GM23338 (cell line): ENCODE data around the gene COL16A1. TPM values are rescaled to one million over a fixed set of nuclear protein-coding genes. Genes with fewer than 3 reads are reported as not detected.

Experiments
- ATAC-seq: fragments of 200-7000 bp; cut with Tn5 transposase; 3 replicates; pipeline ENCODE4 v1.9.1; 2020
- DNase-seq: peaks from one replicate; pipeline ENCODE4 v3.0.0-alpha.2; 2015; ENCODE audit warnings: low spot score
- H2AFZ ChIP-seq: fragments of 200-600 bp; sonication (generic); 2 replicates; pipeline ENCODE4 v1.8.0; 2016; ENCODE audit warnings: antibody characterized with exemption, mild to moderate bottlenecking, moderate library complexity
- H3F3A ChIP-seq: fragments of 200-600 bp; sonication (generic); replicated peaks from 2 replicates; pipeline ENCODE4 v1.8.0; 2017; ENCODE audit warnings: antibody characterized with exemption, mixed run types, low read depth
- H3K27ac ChIP-seq: fragments of 200-600 bp; sonication (generic); 2 replicates; pipeline ENCODE4 v1.6.1; 2016; ENCODE audit warnings: low read depth
- H3K27me3 ChIP-seq: fragments of 200-600 bp; sonication (generic); 2 replicates; pipeline ENCODE4 v1.8.0; 2016; ENCODE audit warnings: mild to moderate bottlenecking, mixed run types, moderate library complexity; ENCODE audit not compliant: insufficient read depth
- H3K36me3 ChIP-seq: fragments of 200-600 bp; sonication (generic); 2 replicates; pipeline ENCODE4 v1.8.0; 2016; ENCODE audit warnings: mild to moderate bottlenecking; ENCODE audit not compliant: insufficient read depth
- H3K4me1 ChIP-seq: fragments of 200-600 bp; sonication (generic); 2 replicates; pipeline ENCODE4 v1.8.0; 2016; ENCODE audit warnings: mild to moderate bottlenecking, moderate library complexity; ENCODE audit not compliant: insufficient read depth
- H3K4me2 ChIP-seq: fragments of 200-600 bp; sonication (generic); 2 replicates; pipeline ENCODE4 v1.7.1; 2017; ENCODE audit warnings: mixed run types
- H3K4me3 ChIP-seq: fragments of 200-600 bp; sonication (generic); 2 replicates; pipeline ENCODE4 v1.6.1; 2016; ENCODE audit warnings: mixed run types
- H3K79me2 ChIP-seq: fragments of 200-600 bp; sonication (generic); replicated peaks from 2 replicates; pipeline ENCODE4 v1.8.0; 2017; ENCODE audit warnings: mild to moderate bottlenecking; ENCODE audit not compliant: insufficient read depth
- H3K9me2 ChIP-seq: fragments of 200-600 bp; sonication (generic); 2 replicates; pipeline ENCODE4 v1.8.0; 2017; ENCODE audit not compliant: insufficient read depth
- H4K20me1 ChIP-seq: fragments of 200-600 bp; sonication (generic); replicated peaks from 2 replicates; pipeline ENCODE4 v1.8.0; 2017; ENCODE audit warnings: mild to moderate bottlenecking; ENCODE audit not compliant: insufficient read depth
- H3K27ac Mint-ChIP-seq: 2 replicates; pipeline ENCODE4 v1.8.0; 2020; ENCODE audit warnings: inconsistent platforms, mild to moderate bottlenecking, moderate library complexity, mixed read lengths
- H3K27me3 Mint-ChIP-seq: 3 replicates; pipeline ENCODE4 v1.8.0; 2022; ENCODE audit warnings: low read depth, mild to moderate bottlenecking, moderate library complexity, mixed read lengths, inconsistent platforms; ENCODE audit not compliant: insufficient read depth, poor library complexity
- H3K36me3 Mint-ChIP-seq: 3 replicates; pipeline ENCODE4 v1.8.0; 2021; ENCODE audit warnings: low read depth, mild to moderate bottlenecking, inconsistent platforms, moderate library complexity, mixed read lengths
- H3K4me1 Mint-ChIP-seq: 3 replicates; pipeline ENCODE4 v1.8.0; 2020; ENCODE audit warnings: mild to moderate bottlenecking, inconsistent platforms, mixed read lengths
- H3K4me3 Mint-ChIP-seq: 3 replicates; pipeline ENCODE4 v1.8.0; 2021; ENCODE audit warnings: moderate library complexity, mild to moderate bottlenecking, inconsistent platforms, mixed read lengths
- H3K9me3 Mint-ChIP-seq: 3 replicates; pipeline ENCODE4 v1.8.0; 2020; ENCODE audit warnings: moderate library complexity, mild to moderate bottlenecking, inconsistent platforms, mixed read lengths
- CREB1 ChIP-seq: fragments of 250-450 bp; sonication (Bioruptor Pico); IDR thresholded peaks from 2 replicates; pipeline ENCODE4 v1.5.0; 2020; ENCODE audit warnings: low read depth, mild to moderate bottlenecking, moderate library complexity
- EZH2 ChIP-seq: fragments of 200-600 bp; sonication (generic); IDR thresholded peaks from one replicate; pipeline ENCODE4 v1.8.0; 2017; ENCODE audit warnings: antibody characterized with exemption, mild to moderate bottlenecking, low read depth; ENCODE audit not compliant: unreplicated experiment
- EZH2phosphoT487 ChIP-seq: fragments of 200-600 bp; sonication (generic); IDR thresholded peaks from one replicate; pipeline ENCODE4 v1.8.1; 2018; ENCODE audit warnings: antibody characterized with exemption; ENCODE audit not compliant: unreplicated experiment
- JUNB ChIP-seq: IDR thresholded peaks from one replicate; pipeline ENCODE4 v1.6.1; 2016; ENCODE audit warnings: antibody characterized with exemption; ENCODE audit not compliant: unreplicated experiment
- NANOG ChIP-seq: IDR thresholded peaks from 2 replicates; pipeline ENCODE4 v1.6.1; 2016; ENCODE audit warnings: antibody characterized with exemption, borderline replicate concordance
- POLR2AphosphoS5 ChIP-seq: IDR thresholded peaks from 2 replicates; pipeline ENCODE4 v1.6.1; 2016; ENCODE audit warnings: antibody characterized with exemption, low read depth
- STAT1 ChIP-seq: IDR thresholded peaks from one replicate; pipeline ENCODE4 v1.6.1; 2016; ENCODE audit warnings: antibody characterized with exemption; ENCODE audit not compliant: unreplicated experiment
- ZNF114 ChIP-seq: fragments of 250-450 bp; sonication (Bioruptor Pico); IDR thresholded peaks from 2 replicates; pipeline ENCODE4 v1.5.0; 2020; ENCODE audit warnings: mild to moderate bottlenecking, moderate library complexity
- ZNF331 ChIP-seq: fragments of 250-450 bp; sonication (Bioruptor Pico); IDR thresholded peaks from 2 replicates; pipeline ENCODE4 v1.5.0; 2020; ENCODE audit warnings: low read depth, mild to moderate bottlenecking, moderate library complexity
- polyA plus RNA-seq: library from polyadenylated mRNA; unstranded; fragments of >200 nt; fragmentation: Nextera tagmentation; extraction: Ambion mirVana; gene quantifications from 2 replicates; pipeline ENCODE4 v1.2.1, GENCODE V29; 2016
- total RNA-seq: library from RNA; depleted of rRNA; stranded (reverse); fragments of >200 nt; shearing (Covaris generic); gene quantifications from 2 replicates; pipeline ENCODE4 v1.2.3, GENCODE V29; 2014
- TF ChIP-seq, protein P1 (sequence below): IDR thresholded peaks from 2 replicates; pipeline ENCODE4 v1.6.1; 2016; ENCODE audit warnings: antibody characterized with exemption
- TF ChIP-seq, protein P2 (sequence below), 2 experiments: fragments of 200-600 bp in 1 of 2; sonication (generic) in 1 of 2; conservative IDR thresholded peaks; 2 replicates each; pipeline versions ENCODE4 v1.5.1 to v1.6.1; 2016 to 2017; ENCODE audit warnings: antibody characterized with exemption in 2 of 2, low read depth in 2 of 2, mild to moderate bottlenecking in 2 of 2, moderate library complexity in 1 of 2
- TF ChIP-seq, protein P3 (sequence below): fragments of 250-450 bp; sonication (Bioruptor Pico); IDR thresholded peaks from 2 replicates; pipeline ENCODE4 v1.5.0; 2020; ENCODE audit warnings: mild to moderate bottlenecking, moderate library complexity
- TF ChIP-seq, protein P4 (sequence below): IDR thresholded peaks from one replicate; pipeline ENCODE4 v1.6.1; 2018; ENCODE audit warnings: antibody characterized with exemption; ENCODE audit not compliant: unreplicated experiment

Gene COL16A1
- total and polyA plus RNA-seq, 2 experiments from 2014 or later: 4.2 to 13.2 TPM

DNA sequence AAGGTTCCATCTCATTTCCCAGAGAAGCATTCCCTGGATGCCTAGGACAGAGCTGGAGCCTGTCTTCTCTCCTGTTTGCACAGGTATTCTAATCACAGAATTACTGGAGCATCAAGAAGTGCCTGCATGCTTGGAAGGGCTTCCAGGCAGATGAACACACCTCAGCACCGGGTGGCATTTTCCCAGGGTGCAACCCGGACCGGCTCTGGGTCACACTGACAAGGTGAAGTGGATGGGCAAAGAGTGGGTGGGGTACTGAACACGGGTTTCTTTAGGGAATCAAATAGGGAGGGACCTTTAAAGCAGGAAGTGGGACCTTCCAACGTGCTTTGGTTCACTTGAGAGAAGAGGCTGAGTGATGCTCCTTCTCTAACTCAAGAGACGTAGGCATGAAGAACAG lies 52.1 kb downstream of the COL16A1 start:
- no peak overlapping the region for H3K4me3 ChIP-seq
- H3K4me1 ChIP-seq: no peaks in the 10 kb centered on the region
- ATAC-seq (no peak), DNase-seq (no peak)
- no peak overlapping the region for H3K4me3 Mint-ChIP-seq
- H3K79me2 ChIP-seq: no peaks in the 10 kb centered on the region
- H3F3A ChIP-seq: no peaks in the 10 kb centered on the region
- H3K27me3 Mint-ChIP-seq: peaks cover 4% of the 10 kb centered on the region
- H3K4me2 ChIP-seq: no peak overlapping the region
- H3K27ac Mint-ChIP-seq: no peak overlapping the region
- H2AFZ ChIP-seq: no peak overlapping the region
- H3K36me3 ChIP-seq: no peaks in the 10 kb centered on the region
- no peak overlapping the region for H3K27ac ChIP-seq
- H4K20me1 ChIP-seq: no peaks in the 10 kb centered on the region
- TF ChIP-seq EZH2phosphoT487: no peak
- TF ChIP-seq, protein P1, sequence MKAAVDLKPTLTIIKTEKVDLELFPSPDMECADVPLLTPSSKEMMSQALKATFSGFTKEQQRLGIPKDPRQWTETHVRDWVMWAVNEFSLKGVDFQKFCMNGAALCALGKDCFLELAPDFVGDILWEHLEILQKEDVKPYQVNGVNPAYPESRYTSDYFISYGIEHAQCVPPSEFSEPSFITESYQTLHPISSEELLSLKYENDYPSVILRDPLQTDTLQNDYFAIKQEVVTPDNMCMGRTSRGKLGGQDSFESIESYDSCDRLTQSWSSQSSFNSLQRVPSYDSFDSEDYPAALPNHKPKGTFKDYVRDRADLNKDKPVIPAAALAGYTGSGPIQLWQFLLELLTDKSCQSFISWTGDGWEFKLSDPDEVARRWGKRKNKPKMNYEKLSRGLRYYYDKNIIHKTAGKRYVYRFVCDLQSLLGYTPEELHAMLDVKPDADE: no peak
- TF ChIP-seq ZNF331 (CRISPR knock-in tag): no peak
- TF ChIP-seq, protein P2, sequence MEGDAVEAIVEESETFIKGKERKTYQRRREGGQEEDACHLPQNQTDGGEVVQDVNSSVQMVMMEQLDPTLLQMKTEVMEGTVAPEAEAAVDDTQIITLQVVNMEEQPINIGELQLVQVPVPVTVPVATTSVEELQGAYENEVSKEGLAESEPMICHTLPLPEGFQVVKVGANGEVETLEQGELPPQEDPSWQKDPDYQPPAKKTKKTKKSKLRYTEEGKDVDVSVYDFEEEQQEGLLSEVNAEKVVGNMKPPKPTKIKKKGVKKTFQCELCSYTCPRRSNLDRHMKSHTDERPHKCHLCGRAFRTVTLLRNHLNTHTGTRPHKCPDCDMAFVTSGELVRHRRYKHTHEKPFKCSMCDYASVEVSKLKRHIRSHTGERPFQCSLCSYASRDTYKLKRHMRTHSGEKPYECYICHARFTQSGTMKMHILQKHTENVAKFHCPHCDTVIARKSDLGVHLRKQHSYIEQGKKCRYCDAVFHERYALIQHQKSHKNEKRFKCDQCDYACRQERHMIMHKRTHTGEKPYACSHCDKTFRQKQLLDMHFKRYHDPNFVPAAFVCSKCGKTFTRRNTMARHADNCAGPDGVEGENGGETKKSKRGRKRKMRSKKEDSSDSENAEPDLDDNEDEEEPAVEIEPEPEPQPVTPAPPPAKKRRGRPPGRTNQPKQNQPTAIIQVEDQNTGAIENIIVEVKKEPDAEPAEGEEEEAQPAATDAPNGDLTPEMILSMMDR (conservative IDR thresholded peaks at IDR 0.05; ENCODE audit: low read depth in 2 of 2): no peak
- TF ChIP-seq, protein P3, sequence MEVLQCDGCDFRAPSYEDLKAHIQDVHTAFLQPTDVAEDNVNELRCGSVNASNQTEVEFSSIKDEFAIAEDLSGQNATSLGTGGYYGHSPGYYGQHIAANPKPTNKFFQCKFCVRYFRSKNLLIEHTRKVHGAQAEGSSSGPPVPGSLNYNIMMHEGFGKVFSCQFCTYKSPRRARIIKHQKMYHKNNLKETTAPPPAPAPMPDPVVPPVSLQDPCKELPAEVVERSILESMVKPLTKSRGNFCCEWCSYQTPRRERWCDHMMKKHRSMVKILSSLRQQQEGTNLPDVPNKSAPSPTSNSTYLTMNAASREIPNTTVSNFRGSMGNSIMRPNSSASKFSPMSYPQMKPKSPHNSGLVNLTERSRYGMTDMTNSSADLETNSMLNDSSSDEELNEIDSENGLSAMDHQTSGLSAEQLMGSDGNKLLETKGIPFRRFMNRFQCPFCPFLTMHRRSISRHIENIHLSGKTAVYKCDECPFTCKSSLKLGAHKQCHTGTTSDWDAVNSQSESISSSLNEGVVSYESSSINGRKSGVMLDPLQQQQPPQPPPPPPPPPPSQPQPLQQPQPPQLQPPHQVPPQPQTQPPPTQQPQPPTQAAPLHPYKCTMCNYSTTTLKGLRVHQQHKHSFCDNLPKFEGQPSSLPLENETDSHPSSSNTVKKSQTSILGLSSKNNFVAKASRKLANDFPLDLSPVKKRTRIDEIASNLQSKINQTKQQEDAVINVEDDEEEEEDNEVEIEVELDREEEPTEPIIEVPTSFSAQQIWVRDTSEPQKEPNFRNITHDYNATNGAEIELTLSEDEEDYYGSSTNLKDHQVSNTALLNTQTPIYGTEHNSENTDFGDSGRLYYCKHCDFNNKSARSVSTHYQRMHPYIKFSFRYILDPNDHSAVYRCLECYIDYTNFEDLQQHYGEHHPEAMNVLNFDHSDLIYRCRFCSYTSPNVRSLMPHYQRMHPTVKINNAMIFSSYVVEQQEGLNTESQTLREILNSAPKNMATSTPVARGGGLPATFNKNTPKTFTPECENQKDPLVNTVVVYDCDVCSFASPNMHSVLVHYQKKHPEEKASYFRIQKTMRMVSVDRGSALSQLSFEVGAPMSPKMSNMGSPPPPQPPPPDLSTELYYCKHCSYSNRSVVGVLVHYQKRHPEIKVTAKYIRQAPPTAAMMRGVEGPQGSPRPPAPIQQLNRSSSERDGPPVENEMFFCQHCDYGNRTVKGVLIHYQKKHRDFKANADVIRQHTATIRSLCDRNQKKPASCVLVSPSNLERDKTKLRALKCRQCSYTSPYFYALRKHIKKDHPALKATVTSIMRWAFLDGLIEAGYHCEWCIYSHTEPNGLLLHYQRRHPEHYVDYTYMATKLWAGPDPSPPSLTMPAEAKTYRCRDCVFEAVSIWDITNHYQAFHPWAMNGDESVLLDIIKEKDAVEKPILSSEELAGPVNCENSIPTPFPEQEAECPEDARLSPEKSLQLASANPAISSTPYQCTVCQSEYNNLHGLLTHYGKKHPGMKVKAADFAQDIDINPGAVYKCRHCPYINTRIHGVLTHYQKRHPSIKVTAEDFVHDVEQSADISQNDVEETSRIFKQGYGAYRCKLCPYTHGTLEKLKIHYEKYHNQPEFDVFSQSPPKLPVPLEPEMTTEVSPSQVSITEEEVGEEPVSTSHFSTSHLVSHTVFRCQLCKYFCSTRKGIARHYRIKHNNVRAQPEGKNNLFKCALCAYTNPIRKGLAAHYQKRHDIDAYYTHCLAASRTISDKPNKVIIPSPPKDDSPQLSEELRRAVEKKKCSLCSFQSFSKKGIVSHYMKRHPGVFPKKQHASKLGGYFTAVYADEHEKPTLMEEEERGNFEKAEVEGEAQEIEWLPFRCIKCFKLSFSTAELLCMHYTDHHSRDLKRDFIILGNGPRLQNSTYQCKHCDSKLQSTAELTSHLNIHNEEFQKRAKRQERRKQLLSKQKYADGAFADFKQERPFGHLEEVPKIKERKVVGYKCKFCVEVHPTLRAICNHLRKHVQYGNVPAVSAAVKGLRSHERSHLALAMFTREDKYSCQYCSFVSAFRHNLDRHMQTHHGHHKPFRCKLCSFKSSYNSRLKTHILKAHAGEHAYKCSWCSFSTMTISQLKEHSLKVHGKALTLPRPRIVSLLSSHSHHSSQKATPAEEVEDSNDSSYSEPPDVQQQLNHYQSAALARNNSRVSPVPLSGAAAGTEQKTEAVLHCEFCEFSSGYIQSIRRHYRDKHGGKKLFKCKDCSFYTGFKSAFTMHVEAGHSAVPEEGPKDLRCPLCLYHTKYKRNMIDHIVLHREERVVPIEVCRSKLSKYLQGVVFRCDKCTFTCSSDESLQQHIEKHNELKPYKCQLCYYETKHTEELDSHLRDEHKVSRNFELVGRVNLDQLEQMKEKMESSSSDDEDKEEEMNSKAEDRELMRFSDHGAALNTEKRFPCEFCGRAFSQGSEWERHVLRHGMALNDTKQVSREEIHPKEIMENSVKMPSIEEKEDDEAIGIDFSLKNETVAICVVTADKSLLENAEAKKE (CRISPR knock-in tag): no peak
- TF ChIP-seq EZH2: no peak
- TF ChIP-seq ZNF114: no peak
- TF ChIP-seq JUNB: no peak
- no peak for TF ChIP-seq STAT1
- TF ChIP-seq POLR2AphosphoS5: no peak
- TF ChIP-seq, protein P4, sequence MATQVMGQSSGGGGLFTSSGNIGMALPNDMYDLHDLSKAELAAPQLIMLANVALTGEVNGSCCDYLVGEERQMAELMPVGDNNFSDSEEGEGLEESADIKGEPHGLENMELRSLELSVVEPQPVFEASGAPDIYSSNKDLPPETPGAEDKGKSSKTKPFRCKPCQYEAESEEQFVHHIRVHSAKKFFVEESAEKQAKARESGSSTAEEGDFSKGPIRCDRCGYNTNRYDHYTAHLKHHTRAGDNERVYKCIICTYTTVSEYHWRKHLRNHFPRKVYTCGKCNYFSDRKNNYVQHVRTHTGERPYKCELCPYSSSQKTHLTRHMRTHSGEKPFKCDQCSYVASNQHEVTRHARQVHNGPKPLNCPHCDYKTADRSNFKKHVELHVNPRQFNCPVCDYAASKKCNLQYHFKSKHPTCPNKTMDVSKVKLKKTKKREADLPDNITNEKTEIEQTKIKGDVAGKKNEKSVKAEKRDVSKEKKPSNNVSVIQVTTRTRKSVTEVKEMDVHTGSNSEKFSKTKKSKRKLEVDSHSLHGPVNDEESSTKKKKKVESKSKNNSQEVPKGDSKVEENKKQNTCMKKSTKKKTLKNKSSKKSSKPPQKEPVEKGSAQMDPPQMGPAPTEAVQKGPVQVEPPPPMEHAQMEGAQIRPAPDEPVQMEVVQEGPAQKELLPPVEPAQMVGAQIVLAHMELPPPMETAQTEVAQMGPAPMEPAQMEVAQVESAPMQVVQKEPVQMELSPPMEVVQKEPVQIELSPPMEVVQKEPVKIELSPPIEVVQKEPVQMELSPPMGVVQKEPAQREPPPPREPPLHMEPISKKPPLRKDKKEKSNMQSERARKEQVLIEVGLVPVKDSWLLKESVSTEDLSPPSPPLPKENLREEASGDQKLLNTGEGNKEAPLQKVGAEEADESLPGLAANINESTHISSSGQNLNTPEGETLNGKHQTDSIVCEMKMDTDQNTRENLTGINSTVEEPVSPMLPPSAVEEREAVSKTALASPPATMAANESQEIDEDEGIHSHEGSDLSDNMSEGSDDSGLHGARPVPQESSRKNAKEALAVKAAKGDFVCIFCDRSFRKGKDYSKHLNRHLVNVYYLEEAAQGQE: no peak
- TF ChIP-seq CREB1 (CRISPR knock-in tag): no peak
- no peak for TF ChIP-seq NANOG
- H3K27me3 ChIP-seq: no peaks in the 10 kb centered on the region
- no peaks in the 10 kb centered on the region for H3K36me3 Mint-ChIP-seq
- H3K4me1 Mint-ChIP-seq: no peaks in the 10 kb centered on the region; the same call in 2 of the 3 replicates
- H3K9me2 ChIP-seq: no peaks in the 10 kb centered on the region
- no peaks in the 10 kb centered on the region for H3K9me3 Mint-ChIP-seq
